Loucy (cell line): ENCODE data around the gene FBXO31.
A peak's percentile ranks its signal among the peaks of the same experiment; 100 is the strongest.

ENCODE experiments used
- H2AFZ ChIP-seq: fragments of 200-600 bp; sonication (generic); 2 replicates; pipeline ENCODE4 v1.6.0; 2016; ENCODE audit warnings: antibody characterized with exemption, mild to moderate bottlenecking, low read length, moderate library complexity
- H3F3A ChIP-seq: fragments of 200-600 bp; 2 replicates; pipeline ENCODE4 v1.6.0; 2016; ENCODE audit warnings: antibody characterized with exemption, low read depth, mild to moderate bottlenecking
- H3K27me3 ChIP-seq: fragments of 200-600 bp; sonication (generic); 2 replicates; pipeline ENCODE4 v1.6.1; 2014; ENCODE audit warnings: low read length, mild to moderate bottlenecking; ENCODE audit not compliant: insufficient read depth, poor library complexity, severe bottlenecking
- H3K36me3 ChIP-seq: fragments of 200-600 bp; sonication (generic); 2 replicates; pipeline ENCODE4 v1.6.1; 2016; ENCODE audit warnings: low read length; ENCODE audit not compliant: insufficient read depth
- H3K4me1 ChIP-seq: fragments of 200-600 bp; sonication (generic); 2 replicates; pipeline ENCODE4 v1.5.1; 2014; ENCODE audit warnings: low read length, mild to moderate bottlenecking; ENCODE audit not compliant: insufficient read depth, poor library complexity, severe bottlenecking
- H3K4me2 ChIP-seq: fragments of 200-600 bp; sonication (generic); 2 replicates; pipeline ENCODE4 v1.6.0; 2014; ENCODE audit warnings: antibody characterized with exemption, low read length, low read depth, mild to moderate bottlenecking; ENCODE audit not compliant: poor library complexity, severe bottlenecking
- H3K4me3 ChIP-seq: fragments of 200-600 bp; sonication (generic); 2 replicates; pipeline ENCODE4 v1.5.1; 2014; ENCODE audit warnings: low read length, mild to moderate bottlenecking, mixed read lengths; ENCODE audit not compliant: poor library complexity, severe bottlenecking
- H3K79me2 ChIP-seq: fragments of 200-600 bp; sonication (generic); 2 replicates; pipeline ENCODE4 v1.6.1; 2014; ENCODE audit warnings: low read length; ENCODE audit not compliant: insufficient read depth
- H3K9ac ChIP-seq: fragments of 200-600 bp; sonication (generic); 2 replicates; pipeline ENCODE4 v1.6.0; 2014; ENCODE audit warnings: mild to moderate bottlenecking, low read depth, low read length, moderate library complexity; ENCODE audit not compliant: poor library complexity, severe bottlenecking
- H3K9me2 ChIP-seq: fragments of 200-600 bp; sonication (generic); replicated peaks from 2 replicates; pipeline ENCODE4 v1.6.1; 2016; ENCODE audit warnings: low read depth, low read length, mixed read lengths
- H3K9me3 ChIP-seq: fragments of 200-600 bp; sonication (generic); 2 replicates; pipeline ENCODE4 v1.6.1; 2014; ENCODE audit warnings: mild to moderate bottlenecking, antibody characterized with exemption, low read length, low read depth; ENCODE audit not compliant: insufficient read depth
- H4K20me1 ChIP-seq: fragments of 200-600 bp; sonication (generic); 2 replicates; pipeline ENCODE4 v1.6.0; 2014; ENCODE audit warnings: antibody characterized with exemption, low read length, mild to moderate bottlenecking; ENCODE audit not compliant: insufficient read depth, poor library complexity, severe bottlenecking
- EZH2phosphoT487 ChIP-seq: fragments of 200-600 bp; IDR thresholded peaks from 2 replicates; pipeline ENCODE4 v1.6.1; 2018; ENCODE audit warnings: antibody characterized with exemption, mild to moderate bottlenecking, moderate library complexity, borderline replicate concordance
- TF ChIP-seq, protein P1 (sequence below): fragments of 200-600 bp; sonication (generic); conservative IDR thresholded peaks from 2 replicates; pipeline ENCODE4 v1.5.1; 2014; ENCODE audit warnings: mild to moderate bottlenecking, antibody characterized with exemption, low read length

Gene FBXO31

GRCh38 chr16:87333581-87334331 lies 49.8 kb downstream of the FBXO31 start:
- no peaks in the 10 kb centered on the region for H3K79me2 ChIP-seq
- H3F3A ChIP-seq = no peaks in the 10 kb centered on the region
- H3K36me3 ChIP-seq = peaks cover 48% of the 10 kb centered on the region; the same call in 1 of the 2 replicates
- H3K4me3 ChIP-seq = no peak overlapping the region
- H3K4me1 ChIP-seq = peaks cover 26% of the 10 kb centered on the region
- no peak for TF ChIP-seq EZH2phosphoT487
- TF ChIP-seq, protein P1, sequence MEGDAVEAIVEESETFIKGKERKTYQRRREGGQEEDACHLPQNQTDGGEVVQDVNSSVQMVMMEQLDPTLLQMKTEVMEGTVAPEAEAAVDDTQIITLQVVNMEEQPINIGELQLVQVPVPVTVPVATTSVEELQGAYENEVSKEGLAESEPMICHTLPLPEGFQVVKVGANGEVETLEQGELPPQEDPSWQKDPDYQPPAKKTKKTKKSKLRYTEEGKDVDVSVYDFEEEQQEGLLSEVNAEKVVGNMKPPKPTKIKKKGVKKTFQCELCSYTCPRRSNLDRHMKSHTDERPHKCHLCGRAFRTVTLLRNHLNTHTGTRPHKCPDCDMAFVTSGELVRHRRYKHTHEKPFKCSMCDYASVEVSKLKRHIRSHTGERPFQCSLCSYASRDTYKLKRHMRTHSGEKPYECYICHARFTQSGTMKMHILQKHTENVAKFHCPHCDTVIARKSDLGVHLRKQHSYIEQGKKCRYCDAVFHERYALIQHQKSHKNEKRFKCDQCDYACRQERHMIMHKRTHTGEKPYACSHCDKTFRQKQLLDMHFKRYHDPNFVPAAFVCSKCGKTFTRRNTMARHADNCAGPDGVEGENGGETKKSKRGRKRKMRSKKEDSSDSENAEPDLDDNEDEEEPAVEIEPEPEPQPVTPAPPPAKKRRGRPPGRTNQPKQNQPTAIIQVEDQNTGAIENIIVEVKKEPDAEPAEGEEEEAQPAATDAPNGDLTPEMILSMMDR = no peak
- no peak overlapping the region for H3K9ac ChIP-seq
- no peak overlapping the region for H2AFZ ChIP-seq
- H3K9me3 ChIP-seq = no peaks in the 10 kb centered on the region
- H4K20me1 ChIP-seq = peaks cover 3% of the 10 kb centered on the region
- H3K4me2 ChIP-seq = no peak overlapping the region
- H3K9me2 ChIP-seq = no peaks in the 10 kb centered on the region
- no peaks in the 10 kb centered on the region for H3K27me3 ChIP-seq

DNA sequence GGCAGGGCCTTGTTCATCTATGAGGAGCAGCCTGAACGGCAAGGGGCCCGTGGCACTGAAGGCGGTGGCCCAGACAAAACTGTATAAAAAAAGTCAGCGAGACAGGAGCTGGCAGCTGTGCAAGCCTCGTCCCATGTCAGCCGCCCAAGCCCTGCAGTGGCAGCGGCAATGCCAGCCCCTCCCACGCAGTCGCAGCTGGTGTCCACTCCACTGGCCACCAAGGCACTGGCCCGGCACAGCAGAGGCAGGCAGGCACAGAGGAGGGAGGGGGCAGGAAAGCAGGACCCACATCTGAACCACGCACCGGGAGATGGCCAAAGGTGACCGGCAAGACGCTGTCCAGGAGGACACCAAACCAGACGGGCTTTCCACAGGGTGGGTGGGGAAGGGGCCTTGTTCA lies 50.5 kb downstream of the FBXO31 start:
- H4K20me1 ChIP-seq = peaks cover 3% of the 10 kb centered on the region
- no peak overlapping the region for H2AFZ ChIP-seq
- peaks cover 46% of the 10 kb centered on the region; the same call in 1 of the 2 replicates for H3K36me3 ChIP-seq
- H3K4me3 ChIP-seq = no peak overlapping the region
- no peaks in the 10 kb centered on the region for H3K79me2 ChIP-seq
- no peaks in the 10 kb centered on the region for H3K27me3 ChIP-seq
- H3K4me1 ChIP-seq = peaks cover 26% of the 10 kb centered on the region
- peak overlapping the region; percentile 25 for H3K9ac ChIP-seq
- no peaks in the 10 kb centered on the region for H3K9me2 ChIP-seq
- TF ChIP-seq, protein P1 = no peak
- no peak for TF ChIP-seq EZH2phosphoT487
- no peaks in the 10 kb centered on the region for H3F3A ChIP-seq
- H3K9me3 ChIP-seq = no peaks in the 10 kb centered on the region
- H3K4me2 ChIP-seq = peak overlapping the region; percentile 67

DNA sequence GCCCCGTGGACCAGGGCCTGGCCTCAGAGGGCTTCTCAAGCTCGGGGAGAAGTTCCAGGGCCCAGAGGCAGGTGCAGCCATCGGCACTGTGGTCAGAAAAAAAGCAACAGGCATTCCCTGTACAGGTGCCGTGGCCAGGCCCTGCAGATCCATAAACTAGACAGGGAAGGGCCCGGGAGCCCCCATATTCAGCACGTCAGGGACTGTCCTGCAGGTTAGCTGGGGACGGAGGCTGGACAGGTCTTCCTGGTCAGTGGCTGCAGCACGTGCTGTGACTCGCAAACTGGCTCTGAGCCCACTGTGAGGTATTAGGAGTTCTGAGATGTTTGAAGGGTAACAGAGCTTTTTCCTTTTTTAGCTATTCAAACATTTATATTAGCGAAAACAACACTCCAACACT lies 51.4 kb downstream of the FBXO31 start:
- Histone ChIP-seq H3K4me1 (peaks cover 22% of the 10 kb centered on the region), H3K4me2 (peak overlapping the region; percentile 67), H3K27me3 (no peaks in the 10 kb centered on the region), H3K4me3 (peak overlapping the region; percentile 31), H3K9ac (peak overlapping the region; percentile 25), H3F3A (no peaks in the 10 kb centered on the region), H2AFZ (no peak overlapping the region), H3K36me3 (peaks cover 46% of the 10 kb centered on the region; the same call in 1 of the 2 replicates), H4K20me1 (peaks cover 3% of the 10 kb centered on the region), H3K79me2 (no peaks in the 10 kb centered on the region), H3K9me3 (no peaks in the 10 kb centered on the region), H3K9me2 (no peaks in the 10 kb centered on the region)
- no peak for TF ChIP-seq EZH2phosphoT487
- TF ChIP-seq, protein P1 = no peak
